Progenitor cell of endocrine pancreas (in vitro differentiated cells): ENCODE data around the gene HLA-DOB. TPM values are rescaled to one million over a fixed set of nuclear protein-coding genes. Genes with fewer than 3 reads are reported as not detected.
A peak's percentile ranks its signal among the peaks of the same experiment; 100 is the strongest.

Source experiments
- DNase-seq: peaks from one replicate; pipeline ENCODE4 v3.0.0; 2021; ENCODE audit warnings: low spot score; ENCODE audit not compliant: unreplicated experiment
- H3K27ac Mint-ChIP-seq: 2 replicates; pipeline ENCODE4 v1.8.0; 2021; ENCODE audit warnings: mild to moderate bottlenecking, moderate library complexity, mixed read lengths
- H3K27me3 Mint-ChIP-seq: 2 replicates; pipeline ENCODE4 v1.8.0; 2021; ENCODE audit warnings: mixed read lengths
- H3K36me3 Mint-ChIP-seq: 2 replicates; pipeline ENCODE4 v1.8.0; 2022; ENCODE audit warnings: mixed read lengths; ENCODE audit not compliant: insufficient read depth
- H3K4me1 Mint-ChIP-seq: 2 replicates; pipeline ENCODE4 v1.8.0; 2021; ENCODE audit warnings: low read depth, mixed read lengths
- H3K4me3 Mint-ChIP-seq: 2 replicates; pipeline ENCODE4 v1.8.0; 2021; ENCODE audit warnings: low read depth, mild to moderate bottlenecking, moderate library complexity, mixed read lengths
- H3K9me3 Mint-ChIP-seq: 2 replicates; pipeline ENCODE4 v1.8.0; 2021; ENCODE audit warnings: low read depth, mixed read lengths
- CTCF ChIP-seq: fragments of 200-600 bp; sonication (generic); IDR thresholded peaks from one replicate; pipeline ENCODE4 v1.5.0; 2021; ENCODE audit warnings: antibody characterized with exemption, mild to moderate bottlenecking; ENCODE audit not compliant: unreplicated experiment
- total RNA-seq: library from RNA; stranded (reverse); gene quantifications from 2 replicates; pipeline ENCODE4 v1.2.1, GENCODE V29; 2021

Gene HLA-DOB
- total RNA-seq, 1 donor from 2014 or later: not detected

DNA sequence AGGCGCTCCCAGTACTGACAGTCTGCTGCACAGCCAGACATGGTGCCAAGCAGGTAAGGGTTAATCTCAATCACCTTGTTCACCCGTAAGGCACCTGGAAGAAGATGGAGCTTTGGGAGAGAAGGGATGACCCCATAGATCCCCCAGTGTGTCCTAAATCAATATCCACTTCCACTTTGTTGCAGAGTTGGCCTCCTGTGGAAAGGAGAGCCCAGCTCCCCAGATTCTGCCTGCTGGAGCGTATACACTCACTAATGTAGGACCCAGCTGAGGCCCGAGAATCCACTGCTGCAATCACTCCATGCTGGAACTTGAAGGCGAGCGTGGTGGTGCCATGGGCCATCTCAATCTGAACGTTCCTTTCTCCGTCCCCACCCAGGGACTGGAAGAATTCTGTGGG lies 25.9 kb upstream of the HLA-DOB start:
- H3K4me1 Mint-ChIP-seq: peaks cover 8% of the 10 kb centered on the region
- no peaks in the 10 kb centered on the region for H3K36me3 Mint-ChIP-seq
- no peak overlapping the region for H3K27ac Mint-ChIP-seq
- no peaks in the 10 kb centered on the region for H3K9me3 Mint-ChIP-seq
- no peak for DNase-seq
- no peak for TF ChIP-seq CTCF
- H3K27me3 Mint-ChIP-seq: peaks cover 76% of the 10 kb centered on the region
- no peak overlapping the region for H3K4me3 Mint-ChIP-seq

DNA sequence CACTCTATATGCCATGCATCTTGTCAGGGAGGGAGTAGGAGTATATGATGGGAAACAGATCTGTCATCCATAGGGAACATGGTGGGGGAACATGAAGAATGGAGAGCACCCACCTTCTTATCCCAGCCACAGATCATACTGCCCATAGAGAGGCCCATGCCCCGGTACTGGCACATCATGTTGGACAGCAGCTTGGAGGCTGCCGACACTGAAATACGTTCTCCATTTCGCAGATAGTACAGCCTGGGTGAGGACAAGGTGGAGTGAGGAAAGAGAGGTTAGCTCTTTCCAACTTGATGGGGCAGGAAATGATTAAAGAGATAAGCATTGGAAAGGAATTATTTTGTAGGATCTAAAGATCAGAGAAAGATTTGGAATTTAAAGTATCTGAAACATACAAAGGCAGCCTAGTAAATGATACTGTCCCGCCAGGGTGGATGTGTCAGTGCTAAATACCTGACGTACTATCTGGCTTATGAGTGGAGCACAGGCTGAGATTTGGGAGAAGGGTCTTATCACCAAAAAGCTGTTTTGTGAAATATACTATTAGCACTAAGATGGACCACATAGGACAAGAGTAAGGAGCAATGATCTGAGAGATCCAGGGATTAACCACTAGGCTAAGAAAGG lies 25.3 kb upstream of the HLA-DOB start:
- Mint-ChIP-seq H3K36me3 (no peaks in the 10 kb centered on the region), H3K4me3 (no peak overlapping the region), H3K4me1 (peaks cover 13% of the 10 kb centered on the region), H3K9me3 (no peaks in the 10 kb centered on the region), H3K27me3 (peaks cover 75% of the 10 kb centered on the region), H3K27ac (no peak overlapping the region)
- TF ChIP-seq CTCF: no peak
- no peak for DNase-seq

DNA sequence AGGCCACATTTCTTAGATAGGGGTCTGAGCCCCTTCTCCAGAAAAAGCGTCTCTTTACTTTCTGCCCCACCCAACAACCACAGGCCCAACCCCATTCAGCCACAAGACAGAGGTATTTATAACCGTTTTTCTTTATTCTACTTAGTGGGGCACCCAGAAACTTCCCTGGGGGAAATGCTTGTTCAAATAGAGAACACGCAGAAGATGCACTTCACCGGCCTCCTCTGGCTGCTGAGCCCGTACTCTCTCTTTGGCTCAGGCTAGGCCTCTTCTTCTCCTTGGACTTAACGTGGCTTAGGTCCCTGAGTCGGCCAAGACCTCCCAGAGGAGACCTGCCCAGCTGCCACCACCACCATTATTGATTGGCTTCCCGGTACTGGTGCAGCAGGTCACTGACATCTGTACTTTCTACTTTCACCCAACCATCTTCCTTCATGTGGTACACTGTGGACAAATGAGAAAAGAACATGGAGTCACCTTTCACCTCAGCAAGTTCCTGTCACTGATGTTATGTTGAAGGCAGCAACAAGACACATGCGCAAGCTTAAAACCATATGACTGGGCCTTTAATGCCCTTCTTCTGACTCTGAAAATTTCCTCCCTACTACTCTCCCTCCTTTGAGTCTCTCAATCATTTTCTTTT lies 23.9 kb upstream of the HLA-DOB start:
- DNase-seq: no peak
- no peak overlapping the region for H3K27ac Mint-ChIP-seq
- peaks cover 17% of the 10 kb centered on the region for H3K4me1 Mint-ChIP-seq
- H3K9me3 Mint-ChIP-seq: no peaks in the 10 kb centered on the region
- peaks cover 75% of the 10 kb centered on the region for H3K27me3 Mint-ChIP-seq
- H3K4me3 Mint-ChIP-seq: no peak overlapping the region
- no peaks in the 10 kb centered on the region for H3K36me3 Mint-ChIP-seq
- no peak for TF ChIP-seq CTCF

- Mint-ChIP-seq H3K4me3 (no peak overlapping the region), H3K4me1 (peaks cover 14% of the 10 kb centered on the region), H3K36me3 (no peaks in the 10 kb centered on the region), H3K27ac (no peak overlapping the region), H3K9me3 (no peaks in the 10 kb centered on the region), H3K27me3 (peaks cover 72% of the 10 kb centered on the region)
- no peak for TF ChIP-seq CTCF
- no peak for DNase-seq
Measured at GRCh38 chr6:32839356-32839755, 22.6 kb upstream of the HLA-DOB start.

DNA sequence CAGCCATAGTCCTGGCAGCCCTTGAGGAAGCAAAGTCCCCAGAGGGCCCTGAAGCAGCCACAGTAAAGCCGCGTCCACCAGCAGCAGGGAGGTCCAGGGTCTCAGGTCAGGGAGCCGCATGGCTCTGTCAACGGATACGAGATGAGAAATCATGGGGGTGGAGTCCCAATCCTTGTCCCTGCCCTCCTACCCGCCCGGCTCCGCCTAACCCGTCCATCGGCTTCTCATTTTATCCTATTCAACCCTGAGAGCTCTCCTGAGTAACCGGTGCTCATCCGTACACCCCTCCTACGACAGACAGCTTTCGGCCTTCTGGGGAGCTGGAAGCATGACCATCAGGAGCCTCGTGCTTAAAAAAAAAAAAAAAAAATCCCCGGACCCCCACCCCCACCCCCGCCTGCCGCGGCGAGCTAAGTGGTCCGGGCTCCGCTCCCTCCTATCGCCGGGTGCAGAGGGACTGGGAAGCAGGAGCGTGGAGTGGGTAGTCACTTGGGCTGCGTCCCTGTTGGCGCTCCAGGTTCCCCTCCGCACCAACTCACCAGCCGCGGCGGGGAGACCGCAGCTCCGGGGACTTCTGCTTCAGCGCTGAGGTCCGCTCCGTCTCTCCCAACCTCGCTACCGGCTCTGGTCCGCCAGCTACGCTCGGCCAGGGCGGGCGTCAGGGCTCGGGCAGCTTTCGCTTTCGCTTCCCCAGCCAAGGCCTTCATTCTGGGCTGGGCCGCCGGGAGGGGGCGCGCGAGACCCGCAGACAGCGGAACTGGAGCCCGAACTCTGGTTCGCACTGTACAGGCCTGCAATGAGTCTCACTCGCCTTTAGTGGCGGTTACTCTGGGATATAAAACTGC lies 21.5 kb upstream of the HLA-DOB start, which contains the start of gene TAP2:
TAP2 (minus strand) TSS at position 626 of the 845 bp plus-strand sequence; CDS start at position 120, 506 bp downstream.
- TF ChIP-seq CTCF: peak; percentile 95
- Mint-ChIP-seq H3K4me1 (peaks cover 10% of the 10 kb centered on the region), H3K36me3 (no peaks in the 10 kb centered on the region), H3K9me3 (no peaks in the 10 kb centered on the region), H3K27me3 (peaks cover 71% of the 10 kb centered on the region), H3K4me3 (peak within 1 kb of the TSS; percentile 84), H3K27ac (peak within 1 kb of the TSS; percentile 78)
- DNase-seq: peak; percentile 97
